ENCODE measurements around the gene CDK9. TPM values are rescaled to one million over a fixed set of nuclear protein-coding genes. Genes with fewer than 3 reads are reported as not detected.
A peak's percentile ranks its signal among the peaks of the same experiment; 100 is the strongest.

Gene CDK9
- total RNA-seq, 3 donors from 2014 or later (not counting 1 experiment from before 2014, with no cell fraction given), result 181 to 207 (median 188) TPM

GRCh38 chr9:127791085-127791484 lies 5.3 kb downstream of the CDK9 start:
- ATAC-seq (no peak), DNase-seq (no peak)
- Histone ChIP-seq H3K9me3 (ENCODE audit: control insufficient read depth, insufficient read depth, low read length) (no peaks in the 10 kb centered on the region), H3K27ac (ENCODE audit: low read length) (no peak overlapping the region), H3K27me3 (ENCODE audit: control insufficient read depth, insufficient read depth, low read length) (no peaks in the 10 kb centered on the region), H3K4me1 (ENCODE audit: control insufficient read depth, insufficient read depth, low read length) (peaks cover 27% of the 10 kb centered on the region), H3K4me3 (ENCODE audit: low read length) (no peak overlapping the region), H3K36me3 (ENCODE audit: control insufficient read depth, insufficient read depth, low read length) (peaks cover 50% of the 10 kb centered on the region)
- H3K36me3 Mint-ChIP-seq, result peaks cover 6% of the 10 kb centered on the region
- intact Hi-C loops (cut with micrococcal nuclease), result no loop called here
- no peak overlapping the region for H3K4me3 Mint-ChIP-seq
- H3K27ac Mint-ChIP-seq, result no peak overlapping the region
- H3K27me3 Mint-ChIP-seq (ENCODE audit: low read depth in 2 of 2), result no peaks in the 10 kb centered on the region
- 98% methylated on average over 4 of the region's 4 CpGs for WGBS (ENCODE audit: insufficient coverage)
- H3K4me1 Mint-ChIP-seq, result peaks cover 18 to 40% of the 10 kb centered on the region in 2 donors
- TF ChIP-seq CTCF (IDR thresholded peaks at IDR 0.05), result no peak
- H3K9me3 Mint-ChIP-seq, result no peaks in the 10 kb centered on the region

- ATAC-seq, result no peak
- Histone ChIP-seq H3K4me1 (ENCODE audit: control insufficient read depth, insufficient read depth, low read length) (peaks cover 30% of the 10 kb centered on the region), H3K9me3 (ENCODE audit: control insufficient read depth, insufficient read depth, low read length) (no peaks in the 10 kb centered on the region), H3K27ac (ENCODE audit: low read length) (no peak overlapping the region), H3K4me3 (ENCODE audit: low read length) (no peak overlapping the region), H3K27me3 (ENCODE audit: control insufficient read depth, insufficient read depth, low read length) (no peaks in the 10 kb centered on the region), H3K36me3 (ENCODE audit: control insufficient read depth, insufficient read depth, low read length) (peaks cover 45% of the 10 kb centered on the region)
- no peak for DNase-seq
- Mint-ChIP-seq H3K27me3 (ENCODE audit: low read depth in 2 of 2) (no peaks in the 10 kb centered on the region), H3K4me1 (peaks cover 20 to 43% of the 10 kb centered on the region in 2 donors), H3K4me3 (no peak overlapping the region), H3K9me3 (no peaks in the 10 kb centered on the region), H3K36me3 (peaks cover 6% of the 10 kb centered on the region), H3K27ac (peak overlapping the region; percentile 14 to 48)
- no peak for TF ChIP-seq CTCF (IDR thresholded peaks at IDR 0.05)
- intact Hi-C loops (cut with micrococcal nuclease), result no loop called here
- 82% methylated on average over 7 of the region's 7 CpGs for WGBS (ENCODE audit: insufficient coverage)
Observed at GRCh38 chr9:127792417-127793031, 6.7 kb downstream of the CDK9 start.

- TF ChIP-seq CTCF (IDR thresholded peaks at IDR 0.05), result no peak
- H3K27me3 Mint-ChIP-seq (ENCODE audit: low read depth in 2 of 2), result no peaks in the 10 kb centered on the region
- no peaks in the 10 kb centered on the region for H3K9me3 Mint-ChIP-seq
- peaks cover 6% of the 10 kb centered on the region for H3K36me3 Mint-ChIP-seq
- Histone ChIP-seq H3K36me3 (ENCODE audit: control insufficient read depth, insufficient read depth, low read length) (peaks cover 38% of the 10 kb centered on the region), H3K4me1 (ENCODE audit: control insufficient read depth, insufficient read depth, low read length) (peaks cover 30% of the 10 kb centered on the region), H3K27ac (ENCODE audit: low read length) (no peak overlapping the region), H3K27me3 (ENCODE audit: control insufficient read depth, insufficient read depth, low read length) (no peaks in the 10 kb centered on the region), H3K4me3 (ENCODE audit: low read length) (no peak overlapping the region), H3K9me3 (ENCODE audit: control insufficient read depth, insufficient read depth, low read length) (no peaks in the 10 kb centered on the region)
- H3K27ac Mint-ChIP-seq, result peak overlapping the region; percentile 41 to 48
- no peak overlapping the region for H3K4me3 Mint-ChIP-seq
- H3K4me1 Mint-ChIP-seq, result peaks cover 20 to 42% of the 10 kb centered on the region in 2 donors
- no peak for DNase-seq
- 91% methylated on average over 8 of the region's 8 CpGs for WGBS (ENCODE audit: insufficient coverage)
- intact Hi-C loops (cut with micrococcal nuclease), result no loop called here
- ATAC-seq, result no peak
Observed at GRCh38 chr9:127793093-127793708, 7.4 kb downstream of the CDK9 start.
